ENCODE results near the gene FLOT2. TPM values are rescaled to one million over a fixed set of nuclear protein-coding genes. Genes with fewer than 3 reads are reported as not detected.

FLOT2 gene
- total RNA-seq, 1 experiment from 2014 or later = 98.1 TPM

GRCh38 chr17:28946239-28946638 is 48.7 kb upstream of the FLOT2 start:
- Histone ChIP-seq H3K4me3 (replicated peaks in 1 of 2; ENCODE audit: low read depth in 1 of 2, low read length in 2 of 2) (no peak overlapping the region), H3K9ac (ENCODE audit: low read length) (no peak overlapping the region), H3K9me2 (ENCODE audit: insufficient read depth) (no peaks in the 10 kb centered on the region), H3K9me3 (ENCODE audit: control insufficient read depth in 1 of 2, insufficient read depth in 1 of 2, low read depth in 1 of 2, low read length in 2 of 2) (no peaks in the 10 kb centered on the region), H3K27me3 (ENCODE audit: insufficient read depth, low read length) (no peaks in the 10 kb centered on the region), H2AFZ (ENCODE audit: low read depth, low read length, poor library complexity, severe bottlenecking) (no peak overlapping the region), H3K4me2 (ENCODE audit: low read length) (no peak overlapping the region), H3K36me3 (ENCODE audit: control insufficient read depth in 1 of 2, insufficient read depth in 2 of 2, low read length in 2 of 2) (peaks cover 6 to 14% of the 10 kb centered on the region in 2 experiments; a peak in 3 of 4 replicates), H4K20me1 (ENCODE audit: insufficient read depth) (no peaks in the 10 kb centered on the region), H3K4me1 (ENCODE audit: control insufficient read depth in 1 of 2, insufficient read depth in 2 of 2, low read length in 2 of 2) (peaks cover 9 to 11% of the 10 kb centered on the region in 2 experiments), H3K27ac (ENCODE audit: low read depth, low read length) (no peak overlapping the region), H3K79me2 (ENCODE audit: insufficient read depth, low read length) (peaks cover 97% of the 10 kb centered on the region)
- no peak for TF ChIP-seq FOSL1 (IDR thresholded peaks at IDR 0.05; ENCODE audit: low read depth)
- TF ChIP-seq, protein P1, sequence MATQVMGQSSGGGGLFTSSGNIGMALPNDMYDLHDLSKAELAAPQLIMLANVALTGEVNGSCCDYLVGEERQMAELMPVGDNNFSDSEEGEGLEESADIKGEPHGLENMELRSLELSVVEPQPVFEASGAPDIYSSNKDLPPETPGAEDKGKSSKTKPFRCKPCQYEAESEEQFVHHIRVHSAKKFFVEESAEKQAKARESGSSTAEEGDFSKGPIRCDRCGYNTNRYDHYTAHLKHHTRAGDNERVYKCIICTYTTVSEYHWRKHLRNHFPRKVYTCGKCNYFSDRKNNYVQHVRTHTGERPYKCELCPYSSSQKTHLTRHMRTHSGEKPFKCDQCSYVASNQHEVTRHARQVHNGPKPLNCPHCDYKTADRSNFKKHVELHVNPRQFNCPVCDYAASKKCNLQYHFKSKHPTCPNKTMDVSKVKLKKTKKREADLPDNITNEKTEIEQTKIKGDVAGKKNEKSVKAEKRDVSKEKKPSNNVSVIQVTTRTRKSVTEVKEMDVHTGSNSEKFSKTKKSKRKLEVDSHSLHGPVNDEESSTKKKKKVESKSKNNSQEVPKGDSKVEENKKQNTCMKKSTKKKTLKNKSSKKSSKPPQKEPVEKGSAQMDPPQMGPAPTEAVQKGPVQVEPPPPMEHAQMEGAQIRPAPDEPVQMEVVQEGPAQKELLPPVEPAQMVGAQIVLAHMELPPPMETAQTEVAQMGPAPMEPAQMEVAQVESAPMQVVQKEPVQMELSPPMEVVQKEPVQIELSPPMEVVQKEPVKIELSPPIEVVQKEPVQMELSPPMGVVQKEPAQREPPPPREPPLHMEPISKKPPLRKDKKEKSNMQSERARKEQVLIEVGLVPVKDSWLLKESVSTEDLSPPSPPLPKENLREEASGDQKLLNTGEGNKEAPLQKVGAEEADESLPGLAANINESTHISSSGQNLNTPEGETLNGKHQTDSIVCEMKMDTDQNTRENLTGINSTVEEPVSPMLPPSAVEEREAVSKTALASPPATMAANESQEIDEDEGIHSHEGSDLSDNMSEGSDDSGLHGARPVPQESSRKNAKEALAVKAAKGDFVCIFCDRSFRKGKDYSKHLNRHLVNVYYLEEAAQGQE (IDR thresholded peaks at IDR 0.05; ENCODE audit: low read depth) = no peak
- no peak for TF ChIP-seq EGR1 (IDR thresholded peaks at IDR 0.05; ENCODE audit: low read depth)
- no peak for TF ChIP-seq YY1 (IDR thresholded peaks at IDR 0.05; ENCODE audit: extremely low read depth, insufficient replicate concordance, low read depth, low read length)
- no peak for TF ChIP-seq ZBTB33 (IDR thresholded peaks at IDR 0.05; ENCODE audit: extremely low read depth, insufficient replicate concordance, low read length)
- TF ChIP-seq ELF1 (IDR thresholded peaks at IDR 0.05; ENCODE audit: borderline replicate concordance, low read depth) = no peak
- TF ChIP-seq TCF7L2 (IDR thresholded peaks at IDR 0.05; ENCODE audit: borderline replicate concordance, extremely low read depth, insufficient read depth, insufficient read length) = no peak
- TF ChIP-seq RAD21 (IDR thresholded peaks at IDR 0.05; ENCODE audit: low read depth) = no peak
- intact Hi-C loops (cut with micrococcal nuclease) = no loop called here
- no peak for DNase-seq (ENCODE audit: low read depth, low spot score)
- ChIA-PET CTCF (no interaction called here), RAD21 (ENCODE audit: low non-redundant PET in 1 of 2, low total read pairs in 2 of 2, uncharacterized antibody in 2 of 2, unreplicated experiment in 2 of 2) (no interaction called here), POLR2A (no interaction called here)
- no TSS peak for BruUV-seq (replicated peaks)
- ATAC-seq = no peak

Data from HCT116 (cell line).